NCI-H1092 treated with DMSO at 0.1 percent for 48 hours (cell line): ENCODE measurements around the gene FBXO24.

ENCODE experiments used
- DNase-seq: peaks from one replicate; lab custom pipeline; 2025; lab: John Stamatoyannopoulos, UW

FBXO24 gene

GRCh38 chr7:100620804-100621203, 34.7 kb downstream of the FBXO24 start:
- no peak for DNase-seq

GRCh38 chr7:100621554-100621953, 35.4 kb downstream of the FBXO24 start:
- DNase-seq: no peak

GRCh38 chr7:100623951-100624824, 38.1 kb downstream of the FBXO24 start:
- no peak for DNase-seq

- no peak for DNase-seq
These were observed 39.9 kb downstream of the FBXO24 start for GRCh38 chr7:100626055-100626454.

- DNase-seq: peak; percentile 82
These were observed 40.6 kb downstream of the FBXO24 start for GRCh38 chr7:100626530-100627237.

- no peak for DNase-seq
These were observed 41.1 kb downstream of the FBXO24 start for GRCh38 chr7:100627238-100627549.

GRCh38 chr7:100629117-100629716, 43.1 kb downstream of the FBXO24 start:
- no peak for DNase-seq

GRCh38 chr7:100630066-100630465, 43.9 kb downstream of the FBXO24 start:
- no peak for DNase-seq

GRCh38 chr7:100632951-100633717, 47.0 kb downstream of the FBXO24 start:
- DNase-seq: peak; percentile 50

- DNase-seq: no peak
These were observed 53.9 kb downstream of the FBXO24 start for GRCh38 chr7:100639995-100640516.

GRCh38 chr7:100640517-100641440, 54.7 kb downstream of the FBXO24 start:
- no peak for DNase-seq

- no peak for DNase-seq
These were observed 55.3 kb downstream of the FBXO24 start, which contains the start of gene TFR2 for GRCh38 chr7:100641463-100641859. Gene TFR2 (minus strand): TSS chr7:100641552. CDS start chr7:100641509, 43 bp downstream.

- DNase-seq: no peak
These were observed 55.9 kb downstream of the FBXO24 start for GRCh38 chr7:100641860-100642533.

- DNase-seq: no peak
These were observed 56.4 kb downstream of the FBXO24 start for GRCh38 chr7:100642534-100642907.

GRCh38 chr7:100649826-100650565, 63.9 kb downstream of the FBXO24 start:
- no peak for DNase-seq
